ENCODE results near the gene GNAQ.
"Not testable (repeated sequence)": the region's sequence is repeated elsewhere in the genome, so short reads cannot be mapped to it uniquely, and the experiment has no call there.

The GNAQ gene

GRCh38 chr9:77748214-77748772, 283.3 kb downstream of the GNAQ start:
- no peak for DNase-seq

- DNase-seq: no peak
Observed at GRCh38 chr9:77747163-77747562, 284.4 kb downstream of the GNAQ start.

- no peak for DNase-seq
Observed at GRCh38 chr9:77744841-77745430, 286.7 kb downstream of the GNAQ start.

- DNase-seq: no peak
Observed at GRCh38 chr9:77743386-77743785, 288.2 kb downstream of the GNAQ start.

GRCh38 chr9:77738932-77739331, 292.7 kb downstream of the GNAQ start:
- no peak for DNase-seq

- peak in 1 of 56 donors; percentile 25 for DNase-seq
Observed at GRCh38 chr9:77735494-77735893, 296.1 kb downstream of the GNAQ start.

GRCh38 chr9:77731930-77732329, 299.7 kb downstream of the GNAQ start:
- DNase-seq: no peak

- DNase-seq: no peak
Observed at GRCh38 chr9:77731008-77731698, 300.5 kb downstream of the GNAQ start.

- no peak for DNase-seq
Observed at GRCh38 chr9:77729177-77729576, 302.4 kb downstream of the GNAQ start.

- DNase-seq: no peak
Observed at GRCh38 chr9:77726814-77727213, 304.8 kb downstream of the GNAQ start.

- no peak for DNase-seq
Observed at GRCh38 chr9:77726289-77726688, 305.3 kb downstream of the GNAQ start.

GRCh38 chr9:77725820-77726219, 305.8 kb downstream of the GNAQ start:
- DNase-seq: no peak

- DNase-seq: no peak
Observed at GRCh38 chr9:77725046-77725694, 306.4 kb downstream of the GNAQ start.

- not testable (repeated sequence) for DNase-seq
Observed at GRCh38 chr9:77721156-77721555, 310.5 kb downstream of the GNAQ start.

GRCh38 chr9:77719321-77719720, 312.3 kb downstream of the GNAQ start:
- DNase-seq: no peak

- not testable (repeated sequence) for DNase-seq
Observed at GRCh38 chr9:77718298-77718640, 313.3 kb downstream of the GNAQ start.

GRCh38 chr9:77717608-77718297, 313.9 kb downstream of the GNAQ start:
- peak in 1 of 56 donors; percentile 11 for DNase-seq

GRCh38 chr9:77714077-77714549, 317.5 kb downstream of the GNAQ start:
- no peak for DNase-seq

- DNase-seq: no peak
Observed at GRCh38 chr9:77712533-77713130, 319.0 kb downstream of the GNAQ start.

- no peak for DNase-seq
Observed at GRCh38 chr9:77710965-77711648, 320.5 kb downstream of the GNAQ start.

- no peak for DNase-seq
Observed at GRCh38 chr9:77710316-77710715, 321.3 kb downstream of the GNAQ start.

Data from nucleus accumbens (tissue), 56 donors.